Measurements from ENCODE around the gene FBXW8.

The FBXW8 gene

GRCh38 chr12:116863275-116863767 lies 47.4 kb upstream of the FBXW8 start:
- Histone ChIP-seq H3K4ac (ENCODE audit: low read length) (no peak overlapping the region), H3K27ac (replicated peaks; ENCODE audit: low read length) (no peak overlapping the region), H2BK12ac (ENCODE audit: low read length) (no peak overlapping the region), H3K36me3 (replicated peaks in 1 of 2; ENCODE audit: control insufficient read depth in 2 of 2, insufficient read depth in 2 of 2, low read length in 2 of 2) (no peaks in the 10 kb centered on the region), H3K79me1 (ENCODE audit: low read depth, low read length) (no peaks in the 10 kb centered on the region), H3K4me3 (ENCODE audit: low read length in 2 of 2) (no peak overlapping the region), H3K23ac (ENCODE audit: low read depth, low read length, poor library complexity) (no peak overlapping the region), H2BK120ac (ENCODE audit: low read depth, low read length) (no peak overlapping the region), H3K4me1 (ENCODE audit: control insufficient read depth in 2 of 2, insufficient read depth in 1 of 2, low read depth in 1 of 2, low read length in 2 of 2) (peaks cover 4 to 30% of the 10 kb centered on the region in 2 donors), H2BK15ac (ENCODE audit: low read length) (no peak overlapping the region), H2AK5ac (ENCODE audit: low read depth, low read length) (no peak overlapping the region), H3K9me3 (replicated peaks in 1 of 2; ENCODE audit: control insufficient read depth in 2 of 2, insufficient read depth in 1 of 2, low read depth in 1 of 2, low read length in 2 of 2) (no peaks in the 10 kb centered on the region), H3K14ac (ENCODE audit: low read length) (no peak overlapping the region), H3K9ac (ENCODE audit: low read depth, low read length, poor library complexity) (no peak overlapping the region), H3K27me3 (ENCODE audit: control insufficient read depth in 3 of 3, insufficient read depth in 3 of 3, low read depth in 1 of 3, low read length in 3 of 3) (no peaks in the 10 kb centered on the region), H3K4me2 (ENCODE audit: insufficient read depth, low read length, poor library complexity, severe bottlenecking) (no peak overlapping the region), H2BK5ac (ENCODE audit: low read length) (no peak overlapping the region), H3K18ac (ENCODE audit: low read length) (no peak overlapping the region), H4K8ac (ENCODE audit: low read depth, low read length) (no peak overlapping the region), H2AFZ (ENCODE audit: low read length) (no peak overlapping the region), H4K91ac (ENCODE audit: low read depth, low read length, poor library complexity) (no peak overlapping the region)
- DNase-seq (ENCODE audit: low spot score), result no peak
- WGBS, 2 donors (ENCODE audit: extremely low coverage in 2 of 2, insufficient read length in 2 of 2, insufficient replicate concordance in 1 of 2), result no CpG with 5 or more reads among the region's 6 CpGs

- Histone ChIP-seq H3K27ac (replicated peaks; ENCODE audit: low read length) (no peak overlapping the region), H3K27me3 (ENCODE audit: control insufficient read depth in 3 of 3, insufficient read depth in 3 of 3, low read depth in 1 of 3, low read length in 3 of 3) (no peaks in the 10 kb centered on the region), H2BK12ac (ENCODE audit: low read length) (no peak overlapping the region), H3K18ac (ENCODE audit: low read length) (no peak overlapping the region), H3K23ac (ENCODE audit: low read depth, low read length, poor library complexity) (no peak overlapping the region), H3K9ac (ENCODE audit: low read depth, low read length, poor library complexity) (no peak overlapping the region), H2BK15ac (ENCODE audit: low read length) (no peak overlapping the region), H3K79me1 (ENCODE audit: low read depth, low read length) (no peaks in the 10 kb centered on the region), H2AFZ (ENCODE audit: low read length) (no peak overlapping the region), H3K36me3 (replicated peaks in 1 of 2; ENCODE audit: control insufficient read depth in 2 of 2, insufficient read depth in 2 of 2, low read length in 2 of 2) (no peaks in the 10 kb centered on the region), H4K91ac (ENCODE audit: low read depth, low read length, poor library complexity) (no peak overlapping the region), H4K8ac (ENCODE audit: low read depth, low read length) (no peak overlapping the region), H3K4me1 (ENCODE audit: control insufficient read depth in 2 of 2, insufficient read depth in 1 of 2, low read depth in 1 of 2, low read length in 2 of 2) (peaks cover 2 to 18% of the 10 kb centered on the region in 2 donors), H2BK5ac (ENCODE audit: low read length) (no peak overlapping the region), H3K4me3 (ENCODE audit: low read length in 2 of 2) (no peak overlapping the region), H3K4ac (ENCODE audit: low read length) (no peak overlapping the region), H3K14ac (ENCODE audit: low read length) (no peak overlapping the region), H3K4me2 (ENCODE audit: insufficient read depth, low read length, poor library complexity, severe bottlenecking) (no peak overlapping the region), H2BK120ac (ENCODE audit: low read depth, low read length) (no peak overlapping the region), H3K9me3 (replicated peaks in 1 of 2; ENCODE audit: control insufficient read depth in 2 of 2, insufficient read depth in 1 of 2, low read depth in 1 of 2, low read length in 2 of 2) (no peaks in the 10 kb centered on the region), H2AK5ac (ENCODE audit: low read depth, low read length) (no peak overlapping the region)
- no CpG with 5 or more reads among the region's 13 CpGs for WGBS, 2 donors (ENCODE audit: extremely low coverage in 2 of 2, insufficient read length in 2 of 2, insufficient replicate concordance in 1 of 2)
- DNase-seq (ENCODE audit: low spot score), result no peak
Observed at GRCh38 chr12:116864371-116865160, 46.2 kb upstream of the FBXW8 start.

- Histone ChIP-seq H3K27ac (replicated peaks; ENCODE audit: low read length) (no peak overlapping the region), H4K91ac (ENCODE audit: low read depth, low read length, poor library complexity) (no peak overlapping the region), H4K8ac (ENCODE audit: low read depth, low read length) (no peak overlapping the region), H3K4ac (ENCODE audit: low read length) (no peak overlapping the region), H2BK120ac (ENCODE audit: low read depth, low read length) (no peak overlapping the region), H3K36me3 (replicated peaks in 1 of 2; ENCODE audit: control insufficient read depth in 2 of 2, insufficient read depth in 2 of 2, low read length in 2 of 2) (no peaks in the 10 kb centered on the region), H3K4me1 (ENCODE audit: control insufficient read depth in 2 of 2, insufficient read depth in 1 of 2, low read depth in 1 of 2, low read length in 2 of 2) (no peaks in the 10 kb centered on the region), H2AK5ac (ENCODE audit: low read depth, low read length) (no peak overlapping the region), H2AFZ (ENCODE audit: low read length) (no peak overlapping the region), H3K9me3 (replicated peaks in 1 of 2; ENCODE audit: control insufficient read depth in 2 of 2, insufficient read depth in 1 of 2, low read depth in 1 of 2, low read length in 2 of 2) (no peaks in the 10 kb centered on the region), H3K27me3 (ENCODE audit: control insufficient read depth in 3 of 3, insufficient read depth in 3 of 3, low read depth in 1 of 3, low read length in 3 of 3) (no peaks in the 10 kb centered on the region), H3K23ac (ENCODE audit: low read depth, low read length, poor library complexity) (no peak overlapping the region), H2BK12ac (ENCODE audit: low read length) (no peak overlapping the region), H3K4me2 (ENCODE audit: insufficient read depth, low read length, poor library complexity, severe bottlenecking) (no peak overlapping the region), H2BK15ac (ENCODE audit: low read length) (no peak overlapping the region), H3K4me3 (ENCODE audit: low read length in 2 of 2) (no peak overlapping the region), H3K18ac (ENCODE audit: low read length) (no peak overlapping the region), H2BK5ac (ENCODE audit: low read length) (no peak overlapping the region), H3K79me1 (ENCODE audit: low read depth, low read length) (peaks cover 2% of the 10 kb centered on the region), H3K9ac (ENCODE audit: low read depth, low read length, poor library complexity) (no peak overlapping the region), H3K14ac (ENCODE audit: low read length) (no peak overlapping the region)
- WGBS, 2 donors (ENCODE audit: extremely low coverage in 2 of 2, insufficient read length in 2 of 2, insufficient replicate concordance in 1 of 2), result no CpG with 5 or more reads among the region's 2 CpGs
- no peak for DNase-seq (ENCODE audit: low spot score)
Observed at GRCh38 chr12:116867523-116867922, 43.2 kb upstream of the FBXW8 start.

GRCh38 chr12:116870306-116870705 lies 40.4 kb upstream of the FBXW8 start:
- peak overlapping the region; percentile 49 for H3K18ac ChIP-seq (ENCODE audit: low read length)
- DNase-seq (ENCODE audit: low spot score), result no peak
- H2BK5ac ChIP-seq (ENCODE audit: low read length), result no peak overlapping the region
- H2BK12ac ChIP-seq (ENCODE audit: low read length), result no peak overlapping the region
- no peak overlapping the region for H3K23ac ChIP-seq (ENCODE audit: low read depth, low read length, poor library complexity)
- no peak overlapping the region for H2BK15ac ChIP-seq (ENCODE audit: low read length)
- no peak overlapping the region for H3K4ac ChIP-seq (ENCODE audit: low read length)
- no peak overlapping the region for H4K91ac ChIP-seq (ENCODE audit: low read depth, low read length, poor library complexity)
- peaks cover 2 to 5% of the 10 kb centered on the region in 2 donors for H3K9me3 ChIP-seq (replicated peaks in 1 of 2; ENCODE audit: control insufficient read depth in 2 of 2, insufficient read depth in 1 of 2, low read depth in 1 of 2, low read length in 2 of 2)
- no peaks in the 10 kb centered on the region for H3K27me3 ChIP-seq (ENCODE audit: control insufficient read depth in 3 of 3, insufficient read depth in 3 of 3, low read depth in 1 of 3, low read length in 3 of 3)
- H3K36me3 ChIP-seq (replicated peaks in 1 of 2; ENCODE audit: control insufficient read depth in 2 of 2, insufficient read depth in 2 of 2, low read length in 2 of 2), result no peaks in the 10 kb centered on the region
- no peak overlapping the region for H3K14ac ChIP-seq (ENCODE audit: low read length)
- H3K9ac ChIP-seq (ENCODE audit: low read depth, low read length, poor library complexity), result peak overlapping the region; percentile 16
- H3K4me3 ChIP-seq (ENCODE audit: low read length in 2 of 2), result no peak overlapping the region
- no peak overlapping the region for H3K27ac ChIP-seq (replicated peaks; ENCODE audit: low read length)
- no peak overlapping the region for H3K4me2 ChIP-seq (ENCODE audit: insufficient read depth, low read length, poor library complexity, severe bottlenecking)
- no peak overlapping the region for H2AK5ac ChIP-seq (ENCODE audit: low read depth, low read length)
- H3K4me1 ChIP-seq (ENCODE audit: control insufficient read depth in 2 of 2, insufficient read depth in 1 of 2, low read depth in 1 of 2, low read length in 2 of 2), result no peaks in the 10 kb centered on the region
- H2AFZ ChIP-seq (ENCODE audit: low read length), result no peak overlapping the region
- peaks cover 2% of the 10 kb centered on the region for H3K79me1 ChIP-seq (ENCODE audit: low read depth, low read length)
- no peak overlapping the region for H2BK120ac ChIP-seq (ENCODE audit: low read depth, low read length)
- no CpG with 5 or more reads among the region's 4 CpGs for WGBS, 2 donors (ENCODE audit: extremely low coverage in 2 of 2, insufficient read length in 2 of 2, insufficient replicate concordance in 1 of 2)
- no peak overlapping the region for H4K8ac ChIP-seq (ENCODE audit: low read depth, low read length)

Data from neuronal stem cell (in vitro differentiated cells).